Brain microvascular endothelial cell (primary cell): ENCODE results near the gene KRTAP12-4.
"Not testable (repeated sequence)": the region's sequence is repeated elsewhere in the genome, so short reads cannot be mapped to it uniquely, and the experiment has no call there.

Source experiments
- DNase-seq: peaks from one replicate; pipeline ENCODE4 v3.0.0-alpha.2; 2020
- H3K27ac ChIP-seq: fragments of 250-450 bp; sonication (Bioruptor Pico); 2 replicates; pipeline ENCODE4 v1.5.1; 2020; ENCODE audit warnings: mild to moderate bottlenecking, moderate library complexity
- H3K27me3 ChIP-seq: fragments of 250-450 bp; sonication (Bioruptor Pico); replicated peaks from 2 replicates; pipeline ENCODE4 v1.5.1; 2020; ENCODE audit warnings: mild to moderate bottlenecking
- H3K36me3 ChIP-seq: fragments of 250-450 bp; sonication (Bioruptor Pico); replicated peaks from 2 replicates; pipeline ENCODE4 v1.5.1; 2020; ENCODE audit warnings: mild to moderate bottlenecking
- H3K4me3 ChIP-seq: 2 replicates; pipeline ENCODE4 v1.5.1; 2011; ENCODE audit warnings: low read depth, mild to moderate bottlenecking, control low read depth, low read length, moderate library complexity
- CTCF ChIP-seq: IDR thresholded peaks from 2 replicates; pipeline ENCODE4 v1.5.1; 2011; ENCODE audit warnings: low read depth, mild to moderate bottlenecking, moderate library complexity, low read length, control low read depth, inconsistent platforms; ENCODE audit errors: missing control alignments
- in situ Hi-C: cut with HindIII; loops from 2 replicates; pipeline ENCODE4 v1.10.0; 2017; ENCODE audit warnings: low sequenced_read_pairs, low pct_ligation_motif_present

The KRTAP12-4 gene

GRCh38 chr21:44639331-44639655, 15.2 kb downstream of the KRTAP12-4 start:
- TF ChIP-seq CTCF, result no peak
- Histone ChIP-seq H3K36me3 (no peaks in the 10 kb centered on the region), H3K4me3 (no peak overlapping the region), H3K27ac (no peak overlapping the region), H3K27me3 (no peaks in the 10 kb centered on the region)
- DNase-seq, result no peak
- in situ Hi-C loops, result no loop called here

- H3K36me3 ChIP-seq, in situ Hi-C loops, H3K27ac ChIP-seq: not testable (repeated sequence)
Measured at GRCh38 chr21:44638506-44639330, 15.7 kb downstream of the KRTAP12-4 start.

GRCh38 chr21:44637851-44638348, 16.6 kb downstream of the KRTAP12-4 start:
- DNase-seq, H3K27me3 ChIP-seq, H3K27ac ChIP-seq, H3K36me3 ChIP-seq, H3K4me3 ChIP-seq, in situ Hi-C loops: not testable (repeated sequence)

More at GRCh38 chr21:44638506-44639330, 15.7 kb downstream of the KRTAP12-4 start:
- not testable (repeated sequence) for H3K4me3 ChIP-seq, H3K27me3 ChIP-seq, DNase-seq

GRCh38 chr21:44637018-44637850, 17.2 kb downstream of the KRTAP12-4 start, which contains the start of gene KRTAP10-10:
TSS of gene KRTAP10-10 (plus strand) at chr21:44637356. CDS start at chr21:44637418, 62 bp downstream.
- Histone ChIP-seq H3K27ac (no peak within 1 kb of the TSS), H3K4me3 (no peak within 1 kb of the TSS), H3K27me3 (no peaks in the 10 kb centered on the region), H3K36me3 (no peaks in the 10 kb centered on the region)
- DNase-seq, result no peak
- in situ Hi-C loops, result no loop called here
- TF ChIP-seq CTCF, result no peak

- H3K27ac ChIP-seq, result no peak overlapping the region
- no peaks in the 10 kb centered on the region for H3K27me3 ChIP-seq
- H3K4me3 ChIP-seq, result no peak overlapping the region
- no peak for TF ChIP-seq CTCF
- no peaks in the 10 kb centered on the region for H3K36me3 ChIP-seq
- in situ Hi-C loops, result no loop called here
- DNase-seq, result no peak
Measured at GRCh38 chr21:44636209-44637017, 18.0 kb downstream of the KRTAP12-4 start.

- in situ Hi-C loops, result no loop called here
Measured at GRCh38 chr21:44632067-44632466, 22.4 kb downstream of the KRTAP12-4 start.

More at GRCh38 chr21:44632067-44632466, 22.4 kb downstream of the KRTAP12-4 start:
- no peaks in the 10 kb centered on the region for H3K36me3 ChIP-seq
- H3K4me3 ChIP-seq, result no peak overlapping the region
- TF ChIP-seq CTCF, result no peak
- H3K27ac ChIP-seq, result no peak overlapping the region
- no peak for DNase-seq
- no peaks in the 10 kb centered on the region for H3K27me3 ChIP-seq
